NOMO-1 treated with dmso at 0.1 percent for 144 hours (cell line): ENCODE data around the gene UBXN2A.
"Not testable (repeated sequence)": the region's sequence is repeated elsewhere in the genome, so short reads cannot be mapped to it uniquely, and the experiment has no call there.

Experiments
- DNase-seq: peaks from one replicate; lab custom pipeline; 2025; ENCODE audit not compliant: unreplicated experiment; lab: John Stamatoyannopoulos, UW

UBXN2A gene

GRCh38 chr2:24011250-24012104 is 71.2 kb downstream of the UBXN2A start:
- DNase-seq, result no peak

GRCh38 chr2:24012521-24013188 is 72.4 kb downstream of the UBXN2A start:
- DNase-seq, result no peak

- DNase-seq, result not testable (repeated sequence)
Observed at GRCh38 chr2:24014902-24015301, 74.6 kb downstream of the UBXN2A start.

GRCh38 chr2:24015562-24016375 is 75.5 kb downstream of the UBXN2A start:
- no peak for DNase-seq

- DNase-seq, result no peak
Observed at GRCh38 chr2:24016376-24016761, 76.1 kb downstream of the UBXN2A start.

GRCh38 chr2:24016853-24017703 is 76.8 kb downstream of the UBXN2A start:
- no peak for DNase-seq

GRCh38 chr2:24017711-24018110 is 77.4 kb downstream of the UBXN2A start:
- no peak for DNase-seq

GRCh38 chr2:24018241-24018640 is 78.0 kb downstream of the UBXN2A start:
- no peak for DNase-seq

- no peak for DNase-seq
Observed at GRCh38 chr2:24019729-24020128, 79.5 kb downstream of the UBXN2A start.

- no peak for DNase-seq
Observed at GRCh38 chr2:24020244-24020643, 80.0 kb downstream of the UBXN2A start.

- no peak for DNase-seq
Observed at GRCh38 chr2:24021122-24021998, 81.1 kb downstream of the UBXN2A start.

- no peak for DNase-seq
Observed at GRCh38 chr2:24022324-24022974, 82.2 kb downstream of the UBXN2A start.

GRCh38 chr2:24022975-24023575 is 82.8 kb downstream of the UBXN2A start:
- no peak for DNase-seq

GRCh38 chr2:24024018-24024417 is 83.8 kb downstream of the UBXN2A start:
- no peak for DNase-seq

- no peak for DNase-seq
Observed at GRCh38 chr2:24024996-24025663, 84.9 kb downstream of the UBXN2A start.

- DNase-seq, result no peak
Observed at GRCh38 chr2:24026233-24026632, 86.0 kb downstream of the UBXN2A start.

GRCh38 chr2:24038786-24039499 is 98.7 kb downstream of the UBXN2A start:
- DNase-seq, result no peak

GRCh38 chr2:24040511-24040910 is 100.2 kb downstream of the UBXN2A start:
- DNase-seq, result no peak
